Measurements from ENCODE around the gene AXDND1.

AXDND1 gene

GRCh38 chr1:179365342-179366092, at the start of gene AXDND1:
AXDND1 (plus strand) TSS chr1:179365971; CDS start chr1:179366510, 539 bp downstream.
- peak; percentile 90 for DNase-seq (ENCODE audit: low read depth)

- no peak for DNase-seq (ENCODE audit: low read depth)
Measured at GRCh38 chr1:179318491-179318890, 47.3 kb upstream of the AXDND1 start.

- no peak for DNase-seq (ENCODE audit: low read depth)
Measured at GRCh38 chr1:179321533-179322216, 44.1 kb upstream of the AXDND1 start.

DNA sequence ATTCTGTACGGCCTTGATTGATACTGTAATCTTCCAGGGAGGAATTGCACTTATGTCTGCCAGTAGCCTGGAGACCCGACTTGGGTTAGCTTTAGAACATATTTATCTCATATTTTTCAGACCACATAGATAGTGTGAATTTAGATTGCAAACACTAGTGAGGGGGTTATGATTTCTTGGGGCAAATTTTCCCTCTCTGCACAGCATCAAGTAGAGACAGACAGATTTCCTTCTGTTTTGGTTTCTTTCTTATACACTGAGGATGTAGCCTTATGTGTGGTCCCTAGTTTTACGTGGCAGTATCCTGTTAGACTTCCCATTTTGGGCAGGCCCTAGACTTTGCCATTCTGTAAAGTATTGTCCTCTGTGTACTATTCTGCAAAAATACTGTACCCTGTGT, 43.2 kb upstream of the AXDND1 start:
- no peak for DNase-seq (ENCODE audit: low read depth)

DNA sequence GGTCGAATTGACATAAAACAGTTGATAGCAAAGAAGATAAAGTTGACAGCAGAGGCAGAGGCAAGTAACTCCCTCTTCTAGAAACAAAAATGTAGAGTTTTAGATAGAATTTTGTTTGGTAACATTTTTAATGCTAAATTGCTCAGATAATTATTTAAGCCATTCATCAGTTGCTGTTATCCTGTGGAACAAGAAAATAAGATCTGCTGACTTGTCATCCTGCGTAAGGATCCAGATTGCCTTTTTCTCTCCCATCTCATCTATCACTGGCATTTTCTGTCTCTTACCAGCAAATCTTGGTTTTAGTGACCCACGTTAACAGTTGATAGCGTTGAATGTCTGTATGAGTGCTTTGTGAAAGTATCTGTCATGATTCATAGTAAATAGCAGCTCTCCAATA, 42.3 kb upstream of the AXDND1 start:
- no peak for DNase-seq (ENCODE audit: low read depth)

DNA sequence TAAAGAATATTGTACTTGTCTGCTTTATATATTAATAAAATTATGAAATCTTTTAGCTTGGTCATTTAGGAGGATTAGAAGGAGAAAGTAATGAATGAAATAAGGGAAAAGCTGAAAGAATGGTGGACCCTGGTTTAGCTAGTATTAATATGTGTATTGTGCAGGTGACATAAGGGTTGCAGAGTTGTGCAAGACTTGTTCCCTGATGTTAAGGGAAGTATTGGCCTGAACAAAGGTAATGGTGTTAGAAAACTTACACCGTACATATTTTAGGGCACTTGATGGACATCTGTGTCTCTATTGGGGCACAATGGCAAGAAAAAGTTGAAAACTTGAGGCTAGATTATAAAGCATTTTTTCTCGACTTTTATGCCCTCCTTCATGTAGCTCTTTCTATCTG, 39.9 kb upstream of the AXDND1 start:
- DNase-seq (ENCODE audit: low read depth) = no peak

- no peak for DNase-seq (ENCODE audit: low read depth)
Measured at GRCh38 chr1:179326746-179327145, 39.0 kb upstream of the AXDND1 start.

- no peak for DNase-seq (ENCODE audit: low read depth)
Measured at GRCh38 chr1:179327196-179327595, 38.6 kb upstream of the AXDND1 start.

DNA sequence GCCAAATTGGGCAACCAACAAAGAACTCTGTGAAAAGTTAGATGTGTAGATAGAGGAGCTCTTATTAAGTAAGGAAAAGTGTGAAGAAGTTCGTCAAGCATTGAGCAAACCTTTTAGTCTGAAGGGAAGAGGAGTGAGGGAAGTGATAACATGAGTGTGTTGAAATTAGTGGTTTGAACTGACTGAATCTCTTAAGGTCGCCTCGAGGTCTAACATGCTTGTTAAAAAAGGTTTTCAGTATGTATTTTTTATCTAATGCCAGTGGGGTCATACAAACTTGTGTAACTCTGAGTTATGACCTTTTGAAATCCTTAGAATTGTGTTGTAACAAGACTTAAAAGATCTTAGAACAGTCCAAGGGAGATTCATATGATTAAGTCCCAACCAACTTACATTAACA, 38.1 kb upstream of the AXDND1 start:
- DNase-seq (ENCODE audit: low read depth) = no peak

GRCh38 chr1:179329862-179330261, 35.9 kb upstream of the AXDND1 start:
- DNase-seq (ENCODE audit: low read depth) = no peak

DNA sequence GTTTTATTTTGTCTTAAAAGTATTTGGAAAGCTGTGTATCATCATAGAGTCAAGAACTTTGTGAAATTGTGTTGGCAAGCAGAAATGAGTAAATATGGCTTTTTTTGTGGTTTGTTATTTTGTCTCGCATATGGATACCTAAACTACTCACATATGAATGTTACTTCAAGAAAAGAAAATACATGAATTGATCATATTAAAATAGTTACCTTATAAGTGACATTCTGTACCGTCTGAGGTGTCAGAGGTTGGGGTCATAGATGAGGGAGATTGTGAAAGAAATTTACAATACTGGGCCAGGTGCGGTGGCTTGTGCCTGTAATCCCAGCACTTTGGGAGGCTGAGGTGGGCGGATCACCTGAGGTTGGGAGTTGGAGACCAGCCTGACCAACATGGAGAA, 31.3 kb upstream of the AXDND1 start:
- no peak for DNase-seq (ENCODE audit: low read depth)

DNA sequence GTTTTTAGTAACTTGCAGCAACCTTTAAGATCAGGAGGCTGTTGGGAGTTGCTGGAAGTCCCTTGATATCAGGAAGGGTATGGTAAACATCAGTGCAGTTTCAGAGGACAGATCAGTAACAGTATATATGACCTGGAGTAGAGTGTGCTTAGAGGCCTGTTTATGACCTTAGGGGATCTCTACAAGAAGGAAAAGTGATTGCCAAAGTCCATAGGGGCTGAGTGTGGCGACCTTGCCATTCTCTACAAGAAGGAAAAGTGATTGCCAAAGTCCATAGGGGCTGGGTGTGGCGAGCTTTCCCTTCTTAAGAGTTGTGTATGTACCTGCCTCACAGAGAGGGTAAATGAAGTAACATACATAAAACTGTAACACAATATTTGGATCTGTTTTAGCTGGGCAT, 28.5 kb upstream of the AXDND1 start:
- DNase-seq (ENCODE audit: low read depth) = no peak

GRCh38 chr1:179337942-179338560, 27.7 kb upstream of the AXDND1 start:
- DNase-seq (ENCODE audit: low read depth) = no peak

GRCh38 chr1:179340918-179341317, 24.9 kb upstream of the AXDND1 start:
- DNase-seq (ENCODE audit: low read depth) = no peak

GRCh38 chr1:179341943-179342547, 23.7 kb upstream of the AXDND1 start:
- no peak for DNase-seq (ENCODE audit: low read depth)

- no peak for DNase-seq (ENCODE audit: low read depth)
Measured at GRCh38 chr1:179342740-179343404, 22.9 kb upstream of the AXDND1 start.

- DNase-seq (ENCODE audit: low read depth) = no peak
Measured at GRCh38 chr1:179351281-179351680, 14.5 kb upstream of the AXDND1 start.

GRCh38 chr1:179352236-179352635, 13.5 kb upstream of the AXDND1 start:
- DNase-seq (ENCODE audit: low read depth) = no peak

GRCh38 chr1:179353546-179353945, 12.2 kb upstream of the AXDND1 start:
- peak; percentile 72 for DNase-seq (ENCODE audit: low read depth)

- peak; percentile 72 for DNase-seq (ENCODE audit: low read depth)
Measured at GRCh38 chr1:179361631-179362030, 4.1 kb upstream of the AXDND1 start.

DNA sequence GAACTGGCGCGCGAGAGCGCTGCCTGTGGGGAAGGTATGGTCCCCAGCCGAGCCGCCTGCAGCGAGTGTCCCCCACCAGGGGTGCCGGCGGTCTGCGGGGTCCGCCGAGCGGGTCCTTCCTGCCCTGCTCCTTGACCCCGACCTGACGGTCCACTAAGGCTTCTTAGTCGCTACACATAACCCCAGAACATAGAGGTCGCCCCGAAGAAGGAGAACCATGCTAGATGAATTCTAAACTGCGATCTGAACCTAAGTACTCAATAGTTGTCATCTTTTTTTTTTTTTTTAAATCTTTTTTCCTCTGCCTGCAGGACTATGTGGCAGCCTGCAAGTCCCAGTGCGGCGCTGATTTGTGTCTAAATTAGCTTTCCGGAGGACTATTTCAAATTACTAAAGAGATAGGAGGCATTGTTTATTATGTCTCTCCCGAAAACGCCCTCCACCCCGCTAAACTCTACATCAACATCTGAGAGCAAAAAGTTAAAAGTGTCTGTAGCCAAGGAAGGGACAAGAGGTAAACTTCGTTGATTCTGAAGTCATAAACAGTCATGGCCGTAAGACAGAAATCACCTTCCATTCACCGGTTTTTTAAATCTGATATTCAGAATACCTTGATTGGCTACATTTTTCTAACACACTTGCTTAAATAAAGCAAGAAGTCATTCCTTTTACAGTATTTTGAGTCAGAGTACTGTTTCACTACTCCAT, 476 bp downstream of the AXDND1 start:
- DNase-seq (ENCODE audit: low read depth) = no peak
